T-helper 2 cell (primary cell): ENCODE results near the gene ZDHHC19.
"Not testable (repeated sequence)": the region's sequence is repeated elsewhere in the genome, so short reads cannot be mapped to it uniquely, and the experiment has no call there.

ENCODE experiments used
- DNase-seq, 5 experiments: peaks; one replicate each; pipeline versions ENCODE4 v3.0.0 to v3.0.0-alpha.2; 2012 to 2022

ZDHHC19 gene

GRCh38 chr3:196175722-196176121 is 35.5 kb downstream of the ZDHHC19 start:
- no peak for DNase-seq

DNA sequence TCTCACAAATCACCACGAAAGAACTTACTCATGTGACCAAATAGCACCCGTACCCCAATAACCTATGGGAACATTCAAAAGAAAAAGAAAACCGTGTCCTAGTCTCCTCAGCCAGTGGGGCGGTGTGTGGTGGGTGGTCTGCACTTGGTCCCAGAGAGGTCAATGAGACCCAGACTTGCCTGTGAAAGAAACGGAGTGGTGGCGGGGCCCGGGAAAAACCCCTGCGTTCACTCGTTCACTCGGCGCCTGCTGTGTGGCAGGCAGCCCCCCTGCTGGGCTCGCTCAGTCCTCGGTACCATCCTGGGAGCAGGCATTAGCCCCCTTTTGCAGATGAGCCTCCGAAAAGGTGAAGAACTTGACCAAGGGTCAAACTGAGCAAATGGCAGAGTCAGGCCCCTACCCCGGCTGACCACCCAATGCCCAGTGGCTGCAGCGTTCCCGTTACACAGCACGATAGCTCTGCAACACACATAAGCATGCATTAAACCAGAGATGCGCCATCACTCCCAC is 36.0 kb downstream of the ZDHHC19 start:
- DNase-seq: no peak

- DNase-seq: no peak
Observed at GRCh38 chr3:196174652-196175051, 36.5 kb downstream of the ZDHHC19 start.

DNA sequence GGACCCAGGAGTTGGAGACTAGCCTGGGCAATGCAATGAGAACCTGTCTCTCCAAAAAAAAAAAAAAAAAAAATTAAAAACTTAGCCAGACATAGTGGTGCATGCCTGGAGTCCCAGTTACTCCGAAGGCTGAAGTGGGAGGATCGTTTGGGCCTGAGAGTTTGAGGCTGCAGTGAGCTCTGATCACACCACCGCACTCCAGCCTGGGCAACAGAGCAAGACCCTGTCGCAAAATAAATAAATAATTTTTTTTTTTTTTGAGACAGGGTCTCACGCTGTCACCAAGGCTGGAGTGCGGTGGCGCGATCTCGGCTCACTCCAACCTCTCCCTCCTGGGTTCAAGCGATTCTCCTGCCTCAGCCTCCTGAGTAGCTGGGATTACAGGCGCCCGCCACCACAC is 40.9 kb downstream of the ZDHHC19 start:
- not testable (repeated sequence) for DNase-seq

DNA sequence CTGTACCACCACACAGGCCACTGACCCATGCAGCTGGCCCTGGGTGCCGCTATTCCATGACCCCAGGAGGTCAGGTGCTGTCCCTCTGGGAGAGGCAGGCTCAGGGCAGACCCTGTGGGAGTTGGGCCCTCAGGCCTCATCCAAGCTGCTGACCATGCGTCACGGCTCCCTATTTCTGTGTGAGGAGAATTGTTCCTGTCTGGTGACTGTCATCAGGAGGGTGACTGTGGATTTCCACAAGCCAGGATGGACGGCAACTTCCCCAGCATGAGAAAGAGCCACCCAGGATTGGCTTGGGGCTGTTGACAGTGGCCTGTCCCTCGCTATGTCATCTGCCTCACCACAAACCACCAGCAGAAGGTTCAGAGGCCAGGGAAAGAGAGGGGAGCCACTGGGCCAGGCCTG is 41.4 kb downstream of the ZDHHC19 start:
- no peak for DNase-seq

- no peak for DNase-seq
Observed at GRCh38 chr3:196168808-196169391, 42.3 kb downstream of the ZDHHC19 start.

DNA sequence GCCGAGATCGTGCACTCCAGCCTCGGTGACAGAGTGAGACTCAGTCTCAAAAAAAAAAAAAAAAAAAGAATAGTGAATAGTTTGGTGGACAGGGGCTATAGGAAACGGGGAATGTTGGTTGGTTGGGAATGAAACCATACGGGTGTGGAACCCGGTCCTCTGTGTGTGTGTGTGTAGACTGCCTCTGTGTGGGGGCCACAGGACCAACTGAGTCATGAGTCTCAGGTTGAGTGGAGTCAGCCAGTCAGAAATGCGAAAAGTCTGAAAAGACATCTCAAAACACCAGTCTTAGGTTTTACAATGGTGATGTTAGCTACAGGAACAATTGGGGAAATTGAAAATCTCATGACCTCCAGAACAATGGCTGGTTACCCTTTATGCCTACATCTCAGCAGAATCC is 44.5 kb downstream of the ZDHHC19 start:
- no peak for DNase-seq

- DNase-seq: no peak
Observed at GRCh38 chr3:196165850-196166249, 45.4 kb downstream of the ZDHHC19 start.

DNA sequence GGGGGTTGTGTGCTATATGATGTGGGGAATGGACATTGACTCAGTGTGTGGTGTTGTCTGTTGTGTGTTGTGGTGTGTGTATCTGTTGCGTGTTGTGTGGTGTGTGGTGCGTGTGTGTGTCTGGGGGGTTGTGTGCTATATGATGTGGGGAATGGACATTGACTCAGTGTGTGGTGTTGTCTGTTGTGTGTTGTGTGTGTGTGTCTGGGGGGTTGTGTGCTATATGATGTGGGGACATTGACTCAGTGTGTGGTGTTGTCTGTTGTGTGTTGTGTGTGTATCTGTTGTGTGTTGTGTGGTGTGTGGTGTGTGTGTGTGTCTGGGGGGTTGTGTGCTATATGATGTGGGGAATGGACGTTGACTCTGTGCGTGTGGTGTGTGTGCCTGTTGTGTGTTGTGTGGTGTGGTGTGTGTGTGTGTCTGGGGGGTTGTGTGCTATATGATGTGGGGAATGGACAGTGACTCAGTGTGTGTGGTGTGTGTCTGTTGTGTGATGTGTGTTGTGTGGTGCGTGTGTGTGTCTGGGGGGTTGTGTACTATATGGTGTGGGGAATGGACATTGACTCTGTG is 46.1 kb downstream of the ZDHHC19 start:
- DNase-seq: not testable (repeated sequence)

DNA sequence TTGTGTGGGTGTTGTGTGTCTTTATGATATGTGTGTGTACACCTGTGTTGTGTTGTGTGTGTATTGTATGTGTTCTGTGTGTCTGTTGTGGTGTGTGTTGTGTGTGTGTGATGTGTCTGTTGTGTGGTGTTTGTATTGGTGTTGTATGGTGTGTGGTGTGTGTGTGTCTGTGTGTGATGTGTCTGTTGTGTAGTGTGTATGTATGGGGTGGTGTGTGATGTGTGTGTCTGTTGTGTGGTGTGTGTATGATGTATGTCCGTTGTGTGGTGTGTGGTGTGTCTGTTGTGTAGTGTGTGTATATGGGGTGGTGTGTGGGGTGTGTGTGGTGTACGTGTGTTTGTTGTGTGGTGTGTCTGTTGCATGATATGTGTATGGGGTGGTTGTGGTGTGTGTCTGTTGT is 46.6 kb downstream of the ZDHHC19 start:
- DNase-seq: no peak

DNA sequence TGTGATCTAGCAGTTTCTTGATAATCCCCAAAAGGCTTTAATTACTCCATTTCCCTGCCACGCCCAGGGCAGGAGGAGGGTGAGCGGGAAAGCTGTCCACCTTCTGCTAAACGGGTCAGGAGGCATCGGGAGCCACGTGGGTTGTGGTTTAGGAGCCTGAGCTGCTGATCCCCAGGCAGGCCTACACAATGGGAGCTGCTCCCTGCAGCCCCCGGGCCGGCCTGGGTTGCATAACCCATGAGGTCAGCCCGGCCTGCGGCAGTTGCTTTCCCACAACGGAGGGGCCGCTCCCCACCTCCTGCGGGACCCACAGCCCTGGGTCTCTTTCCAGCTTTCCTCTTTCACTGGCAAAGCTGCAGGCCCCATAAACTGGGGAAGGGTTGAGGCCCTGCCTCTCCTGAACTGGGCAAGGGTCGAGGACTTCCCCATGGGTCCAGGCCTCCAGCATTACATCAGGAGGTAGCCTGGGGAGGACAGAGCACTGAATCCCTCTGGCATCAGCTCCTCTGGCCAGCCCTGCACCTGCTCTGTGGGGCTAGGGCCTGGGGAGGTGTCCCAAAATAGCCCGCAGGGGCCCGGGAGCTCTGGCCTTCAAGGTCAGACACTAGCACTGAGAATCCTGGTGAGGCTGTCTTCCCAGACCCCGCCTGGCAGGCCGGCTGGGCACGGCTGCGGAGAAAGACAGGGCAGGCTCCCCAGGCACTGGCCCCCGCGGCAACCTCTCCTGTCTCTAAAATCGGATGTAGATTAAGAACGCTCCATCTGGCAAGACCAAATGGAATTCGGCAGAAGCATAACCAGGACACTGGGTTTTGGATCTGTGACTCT is 47.3 kb downstream of the ZDHHC19 start:
- no peak for DNase-seq

GRCh38 chr3:196163212-196163611 is 48.0 kb downstream of the ZDHHC19 start:
- no peak for DNase-seq

- no peak for DNase-seq
Observed at GRCh38 chr3:196162679-196163078, 48.5 kb downstream of the ZDHHC19 start.

DNA sequence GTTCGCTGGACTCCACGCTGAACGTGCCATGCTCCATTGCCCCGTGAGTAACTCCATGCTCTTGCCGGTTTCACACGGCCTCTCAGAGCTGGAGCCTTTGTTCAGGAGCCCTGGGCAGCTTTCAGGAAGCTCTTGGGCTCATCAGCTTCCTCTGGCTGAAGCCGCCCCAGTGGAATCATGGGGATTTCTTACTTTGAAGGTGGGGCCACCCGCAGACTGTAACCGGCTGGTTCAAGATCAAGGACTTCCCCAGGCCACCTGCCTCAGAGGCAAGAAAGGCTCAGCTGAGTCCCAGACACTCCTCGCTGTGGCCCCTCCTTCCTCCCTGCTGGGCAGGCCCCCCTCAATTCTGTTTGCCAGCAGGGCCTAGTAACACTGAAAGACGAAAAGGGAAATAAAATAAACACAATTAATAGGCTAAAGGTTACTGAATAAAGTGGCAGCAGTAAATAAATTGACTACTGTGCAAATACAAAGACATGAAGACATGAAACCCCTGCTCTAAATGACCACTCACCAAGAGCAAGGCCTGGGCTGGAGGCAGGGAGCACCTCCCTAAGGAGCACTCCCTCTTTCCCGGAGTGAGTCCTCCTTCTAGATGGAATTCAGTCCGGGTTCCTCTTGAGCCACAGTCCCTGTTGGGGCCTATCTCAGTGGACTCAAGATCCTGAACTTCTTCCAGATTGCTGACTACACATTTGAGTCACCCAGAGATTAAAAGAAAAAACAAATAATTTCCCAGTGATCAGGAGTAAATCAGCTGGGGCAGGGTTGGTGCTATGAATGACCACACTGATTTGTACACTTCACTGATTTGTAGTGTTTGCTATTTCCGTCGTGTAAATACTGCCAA is 51.0 kb downstream of the ZDHHC19 start:
- DNase-seq: peak in 1 of 5 experiments; percentile 36

GRCh38 chr3:196159526-196159925 is 51.7 kb downstream of the ZDHHC19 start:
- DNase-seq: no peak

GRCh38 chr3:196156160-196156559 is 55.0 kb downstream of the ZDHHC19 start:
- DNase-seq: no peak

DNA sequence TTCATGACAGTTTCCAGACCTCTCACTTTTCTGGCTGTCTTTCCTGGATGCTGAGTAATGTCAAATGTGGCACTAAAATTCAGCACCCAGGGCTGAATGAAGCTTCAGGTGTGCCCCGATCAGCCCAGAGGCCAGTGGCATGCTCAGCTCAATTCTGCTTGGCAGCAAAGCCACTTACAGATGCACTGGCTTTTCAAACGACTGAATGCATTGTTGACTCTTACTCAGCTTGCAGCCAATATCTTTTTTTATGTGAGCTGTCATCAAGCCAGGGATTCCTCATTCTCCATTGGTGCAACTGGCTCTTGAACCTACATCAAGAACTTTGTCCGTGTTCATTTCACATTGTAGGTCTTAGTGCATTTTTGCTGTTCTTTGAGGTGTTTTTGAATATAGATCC is 60.7 kb downstream of the ZDHHC19 start:
- DNase-seq: no peak

- no peak for DNase-seq
Observed at GRCh38 chr3:196149831-196150301, 61.3 kb downstream of the ZDHHC19 start.

GRCh38 chr3:196149375-196149774 is 61.8 kb downstream of the ZDHHC19 start:
- DNase-seq: no peak
